Activated CD8-positive, alpha-beta memory T cell treated with anti-CD3 and anti-CD28 coated beads, Interleukin-2, amount 50 U/mL, for 24 hours (primary cell): ENCODE results near the gene USB1.

Source experiments
- DNase-seq: peaks from one replicate; pipeline ENCODE4 v3.0.0-alpha.2; 2020; ENCODE audit errors: extremely low read depth

Gene USB1

GRCh38 chr16:58000706-58001676, at the start of gene USB1:
Gene USB1 (plus strand): TSS chr16:58001407. CDS start chr16:58001484, 77 bp downstream.
- DNase-seq = no peak

GRCh38 chr16:57952909-57953308, 48.3 kb upstream of the USB1 start:
- DNase-seq = no peak

- no peak for DNase-seq
Measured at GRCh38 chr16:57953857-57954256, 47.4 kb upstream of the USB1 start.

DNA sequence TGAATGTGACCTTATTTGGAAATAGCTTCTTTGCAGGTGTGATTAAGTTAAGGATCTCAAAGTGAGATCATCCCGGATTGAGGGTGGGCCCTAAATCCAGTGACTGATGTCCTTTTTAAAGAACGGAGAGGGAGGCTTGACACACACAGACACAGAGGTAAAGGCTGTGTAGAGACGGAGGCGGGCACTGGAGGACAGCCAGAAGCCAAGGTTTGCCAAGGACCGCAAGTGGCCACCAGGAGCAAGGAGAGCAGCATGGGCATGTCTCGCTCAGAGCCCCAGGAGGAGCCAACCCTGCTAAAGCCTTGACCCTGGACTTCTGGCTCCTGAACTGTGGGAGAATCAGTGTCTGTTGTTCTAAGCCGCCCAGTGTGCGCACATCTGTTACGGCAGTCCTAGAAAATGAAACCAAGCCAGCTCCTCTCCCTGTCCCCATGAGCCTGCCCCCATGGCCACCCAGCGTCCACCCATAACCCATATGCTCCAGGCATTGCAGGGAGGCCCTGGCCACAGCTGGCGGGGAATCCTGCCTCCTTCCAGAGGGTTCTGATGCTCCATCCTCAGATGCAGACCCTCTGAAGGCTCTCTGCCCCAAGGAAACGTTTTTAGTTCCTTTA, 45.5 kb upstream of the USB1 start:
- DNase-seq = no peak

GRCh38 chr16:57956270-57956808, 44.9 kb upstream of the USB1 start:
- no peak for DNase-seq

GRCh38 chr16:57956924-57957672, 44.1 kb upstream of the USB1 start:
- no peak for DNase-seq

DNA sequence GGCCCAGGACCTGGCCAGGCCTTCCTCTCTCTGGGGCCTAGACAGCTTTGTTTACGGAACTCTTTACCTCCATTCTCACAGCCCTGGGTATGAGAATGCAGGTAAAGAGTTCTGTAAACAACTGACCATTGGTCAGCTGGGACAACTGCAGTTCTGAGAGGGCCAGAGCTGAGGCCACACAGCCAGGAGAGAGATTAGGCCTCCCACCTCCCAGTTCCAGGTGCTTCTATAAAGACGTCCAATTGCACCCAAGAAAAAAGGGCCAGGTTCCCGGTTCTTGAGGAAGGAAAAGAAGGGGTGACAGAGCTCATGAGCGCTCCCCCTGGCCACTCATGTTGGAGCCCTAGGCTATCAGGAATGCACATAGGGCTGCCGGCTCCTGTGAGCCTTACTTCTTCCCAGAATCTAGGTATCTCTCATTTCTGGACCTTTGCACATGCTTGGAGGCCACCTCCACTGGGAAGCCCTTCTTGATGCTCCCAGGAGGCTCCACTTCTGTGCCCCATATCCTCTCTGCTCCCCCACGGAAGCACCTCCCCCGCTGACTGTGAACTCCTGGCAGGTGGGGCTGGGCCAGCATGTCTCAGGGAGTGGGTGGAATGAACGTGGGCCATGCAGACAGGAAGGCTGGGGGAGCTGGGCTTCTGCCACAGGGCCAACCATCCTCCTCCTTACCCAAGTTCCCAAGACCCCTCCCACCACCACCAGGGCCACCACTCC, 43.4 kb upstream of the USB1 start:
- no peak for DNase-seq

- no peak for DNase-seq
Measured at GRCh38 chr16:57958544-57958943, 42.7 kb upstream of the USB1 start.

DNA sequence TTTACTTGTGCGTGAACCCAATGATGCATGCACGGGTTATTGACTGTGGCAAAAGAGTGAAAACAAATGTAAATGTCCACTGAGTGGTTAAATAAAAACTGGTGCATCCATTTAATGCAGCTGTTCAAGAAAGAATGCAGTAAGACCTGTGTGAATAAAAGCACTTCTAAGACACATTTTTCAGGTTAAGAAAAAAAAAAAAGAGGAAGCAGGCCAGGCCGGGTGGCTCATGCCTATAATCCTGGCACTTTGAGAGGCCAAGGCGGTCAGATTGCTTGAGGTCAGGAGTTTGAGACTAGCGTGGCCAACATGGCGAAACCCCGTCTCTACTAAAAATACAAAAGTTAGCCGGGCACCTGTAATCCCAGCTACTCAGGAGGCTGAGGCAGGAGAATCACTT, 42.1 kb upstream of the USB1 start:
- DNase-seq = no peak

- no peak for DNase-seq
Measured at GRCh38 chr16:57959804-57960203, 41.4 kb upstream of the USB1 start.

DNA sequence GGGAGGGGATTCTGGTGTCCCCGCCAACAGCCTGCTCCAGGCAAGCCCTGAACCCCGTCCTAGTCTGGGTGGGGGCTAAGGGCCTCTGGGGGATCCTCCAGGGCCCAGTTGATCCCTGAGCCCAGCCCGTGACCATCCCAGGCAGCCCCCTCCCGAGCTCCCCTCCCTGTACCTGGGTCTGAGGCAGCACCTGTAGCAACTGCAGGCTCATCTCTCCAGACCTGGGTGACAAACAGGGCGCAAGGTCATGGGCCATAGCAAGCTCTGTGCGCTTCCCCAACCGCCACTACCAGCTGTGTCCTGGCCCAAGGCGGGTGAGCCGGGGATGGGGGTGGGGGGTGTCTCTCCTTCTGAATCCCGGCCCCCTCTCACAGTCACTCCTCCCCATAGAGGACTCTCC, 40.9 kb upstream of the USB1 start:
- DNase-seq = no peak

DNA sequence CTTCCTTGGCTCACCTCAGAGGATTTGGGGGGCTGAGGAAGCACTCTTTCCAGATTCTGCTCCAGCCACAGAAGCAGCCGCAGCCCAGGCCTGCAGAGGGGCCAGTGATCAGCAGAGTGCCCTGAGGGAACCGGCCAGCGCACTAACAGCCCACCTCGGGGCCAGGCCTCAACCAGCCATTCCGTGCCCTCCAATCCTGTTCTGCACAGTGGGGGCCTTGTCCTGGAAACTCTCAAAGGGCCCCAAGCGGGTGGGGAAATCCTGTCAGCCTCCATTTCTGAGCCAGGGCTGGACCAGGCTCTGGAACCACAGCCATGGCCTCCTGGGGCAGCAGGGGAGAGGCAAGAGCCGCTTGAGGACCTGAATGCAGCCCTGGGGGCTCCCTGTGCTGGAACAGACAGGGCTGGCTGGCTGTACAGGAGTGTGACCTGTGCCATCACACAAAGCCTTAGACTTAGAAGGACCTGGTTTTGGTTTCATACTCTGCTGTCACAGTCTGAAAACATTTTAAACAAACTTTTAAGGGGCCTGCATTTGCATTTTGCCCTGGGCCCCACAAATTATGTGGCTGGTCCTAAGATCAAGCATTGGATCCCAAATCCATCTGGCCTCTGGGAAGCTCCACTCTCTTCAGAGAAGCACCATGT, 40.3 kb upstream of the USB1 start:
- DNase-seq = no peak

DNA sequence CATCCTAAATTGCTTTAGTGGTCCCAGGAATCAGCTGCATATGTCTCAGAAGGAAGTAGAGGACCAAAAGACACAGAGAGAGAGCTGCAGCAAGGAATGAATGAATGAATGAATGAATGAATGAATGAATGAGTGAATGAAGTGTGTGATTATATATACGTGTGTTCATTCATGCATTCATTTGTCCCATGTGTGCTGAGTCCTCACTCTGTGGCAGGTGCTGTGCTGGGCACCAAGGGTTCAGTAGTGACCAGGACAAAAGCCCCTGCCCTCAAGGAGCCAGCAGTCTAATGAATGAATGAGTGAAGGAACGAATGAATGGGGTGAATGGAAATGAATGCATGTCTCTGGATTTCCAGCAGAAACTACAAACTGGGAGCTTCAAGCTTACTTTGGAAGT, 39.7 kb upstream of the USB1 start:
- DNase-seq = no peak

DNA sequence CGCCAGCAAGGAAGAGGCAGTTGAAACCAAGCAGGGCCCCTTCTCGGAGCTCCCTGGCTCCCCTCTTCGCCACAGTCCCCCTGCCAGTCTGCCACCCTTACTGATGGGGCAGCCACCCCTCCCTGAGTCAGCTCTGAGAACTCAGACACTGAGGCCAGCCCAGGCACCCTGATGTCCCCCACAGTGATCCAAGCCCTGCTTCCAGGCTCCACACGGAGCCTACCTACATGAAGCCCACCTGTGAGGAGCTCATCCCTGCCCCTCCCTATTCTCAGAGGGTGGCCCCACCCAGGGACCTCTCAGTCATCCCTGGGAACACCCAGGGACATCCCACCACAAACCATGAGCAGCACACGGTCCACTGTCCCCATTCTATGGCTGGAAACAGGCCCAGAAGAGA, 39.2 kb upstream of the USB1 start:
- DNase-seq = no peak

DNA sequence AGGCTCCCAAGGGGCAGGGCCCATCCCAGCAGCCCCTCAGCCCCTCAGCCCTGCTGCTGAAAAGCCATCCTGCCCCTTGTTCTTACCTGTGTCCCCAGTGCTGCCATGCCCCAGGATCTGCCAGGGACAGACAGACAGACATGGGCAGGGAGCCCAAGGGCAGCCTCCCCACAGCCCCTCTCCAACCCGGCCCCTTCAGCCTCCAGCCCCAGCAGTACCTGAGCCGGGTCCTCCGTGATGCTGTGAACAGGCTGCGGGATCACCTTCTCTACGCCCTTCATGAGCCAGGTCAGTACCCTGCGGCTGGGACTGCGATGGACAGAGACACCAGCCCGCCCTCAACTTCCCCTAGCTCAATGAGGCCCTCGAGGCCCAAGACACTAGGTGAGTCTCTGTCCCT, 38.5 kb upstream of the USB1 start:
- DNase-seq = no peak

GRCh38 chr16:57964157-57964700, 37.0 kb upstream of the USB1 start:
- no peak for DNase-seq

GRCh38 chr16:57966204-57966771, 34.9 kb upstream of the USB1 start:
- no peak for DNase-seq

GRCh38 chr16:57966986-57967385, 34.2 kb upstream of the USB1 start:
- no peak for DNase-seq

GRCh38 chr16:57967916-57968315, 33.3 kb upstream of the USB1 start:
- DNase-seq = no peak

GRCh38 chr16:57969451-57970123, 31.6 kb upstream of the USB1 start:
- DNase-seq = no peak
